Activated T-cell treated with anti-CD3 and anti-CD28 coated beads for 24 hours (primary cell): ENCODE data around the gene MEIS3.
"Not testable (repeated sequence)": the region's sequence is repeated elsewhere in the genome, so short reads cannot be mapped to it uniquely, and the experiment has no call there.

Experiments
- DNase-seq: peaks from one replicate; pipeline ENCODE4 v3.0.0-alpha.2; 2020; ENCODE audit warnings: low read depth

Gene MEIS3

DNA sequence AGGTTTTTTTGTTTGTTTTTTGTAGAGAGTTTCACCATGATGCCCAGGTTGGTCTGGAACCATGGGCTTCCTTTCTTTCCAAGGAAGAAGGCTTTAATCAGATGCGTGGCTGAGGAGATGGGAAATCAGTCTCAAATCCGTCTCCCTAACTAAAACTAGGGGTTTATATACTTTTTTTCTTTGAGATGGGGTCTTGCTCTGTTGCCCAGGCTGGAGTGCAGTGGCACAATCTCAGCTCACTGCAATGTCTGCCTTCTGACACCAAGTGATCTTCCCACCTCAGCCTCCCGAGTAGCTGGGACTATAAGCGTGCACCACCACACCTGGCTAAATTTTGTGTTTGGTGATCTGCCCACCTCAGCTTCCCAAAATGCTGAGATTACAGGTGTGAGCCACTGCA, 34.8 kb downstream of the MEIS3 start:
- not testable (repeated sequence) for DNase-seq

GRCh38 chr19:47383890-47384289, 35.4 kb downstream of the MEIS3 start:
- not testable (repeated sequence) for DNase-seq

- DNase-seq = no peak
Observed at GRCh38 chr19:47381653-47382279, 37.6 kb downstream of the MEIS3 start.

GRCh38 chr19:47381121-47381520, 38.2 kb downstream of the MEIS3 start:
- no peak for DNase-seq

DNA sequence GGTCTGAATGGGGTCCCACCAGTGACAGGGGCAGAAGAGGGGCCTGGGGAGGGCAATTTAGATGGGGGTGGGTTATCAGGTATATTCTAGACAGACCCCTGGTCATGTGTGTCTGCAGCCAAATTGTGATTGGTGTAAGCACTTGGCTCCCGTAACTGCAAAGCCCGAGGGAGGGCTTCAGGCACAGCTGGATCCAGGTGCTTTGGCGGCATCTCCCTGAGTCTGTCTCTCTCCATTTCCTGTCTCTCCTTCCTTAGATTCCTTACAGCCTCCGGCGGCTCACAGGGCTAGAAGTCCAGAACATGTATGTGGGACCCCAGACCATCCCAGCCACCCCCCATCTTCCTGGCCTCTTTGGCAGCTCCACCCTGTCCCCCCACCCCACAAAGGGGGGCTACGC, 38.8 kb downstream of the MEIS3 start:
- no peak for DNase-seq

- DNase-seq = no peak
Observed at GRCh38 chr19:47379381-47379938, 39.9 kb downstream of the MEIS3 start.

DNA sequence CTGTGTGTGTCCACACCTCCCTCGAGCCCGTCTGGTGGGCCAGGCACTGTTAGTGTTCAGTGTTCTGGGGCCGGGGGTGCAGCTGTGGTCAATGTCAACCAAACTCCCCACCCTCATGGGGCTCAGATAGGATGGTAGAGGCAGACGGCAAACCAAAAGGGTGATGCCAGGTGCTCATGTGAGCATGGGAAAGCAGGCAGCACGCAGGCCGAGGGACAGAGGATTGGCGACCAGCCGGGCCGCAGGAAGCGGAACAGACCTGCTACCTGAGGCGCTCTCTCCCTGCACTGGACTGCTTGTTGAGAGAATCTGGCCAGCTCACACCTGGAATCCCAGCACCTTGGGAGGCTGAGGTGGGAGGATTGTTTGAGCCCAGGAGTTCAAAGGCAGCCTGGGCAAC, 41.1 kb downstream of the MEIS3 start:
- DNase-seq = no peak

- DNase-seq = no peak
Observed at GRCh38 chr19:47377801-47378200, 41.5 kb downstream of the MEIS3 start.

DNA sequence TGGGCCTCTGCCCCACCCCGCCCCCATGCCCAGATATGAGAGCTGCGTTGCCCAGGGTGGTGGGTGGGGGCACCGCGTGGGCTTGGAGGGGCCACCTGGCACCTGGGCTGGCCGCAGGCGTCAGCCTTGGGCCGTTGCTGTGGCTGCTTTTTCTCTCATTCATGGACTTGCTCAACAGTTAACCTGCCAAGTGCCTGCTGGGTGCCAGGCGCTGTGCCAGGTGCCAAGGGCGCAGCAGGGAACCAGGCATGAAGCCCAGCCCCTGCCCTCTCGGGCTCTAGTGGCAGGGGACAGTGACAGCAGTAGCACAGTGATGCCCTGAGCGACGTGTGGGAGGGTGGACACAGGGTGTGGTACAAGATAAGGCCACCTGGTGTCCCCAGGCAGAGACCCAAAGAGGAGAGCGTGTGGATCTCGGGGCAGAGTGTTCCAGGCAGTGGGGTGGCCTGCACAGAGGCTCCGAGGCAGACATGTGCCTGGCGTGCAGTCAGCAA, 42.1 kb downstream of the MEIS3 start:
- DNase-seq = no peak

GRCh38 chr19:47376589-47377144, 42.7 kb downstream of the MEIS3 start:
- no peak for DNase-seq

GRCh38 chr19:47375694-47376588, 43.4 kb downstream of the MEIS3 start:
- DNase-seq = no peak

- DNase-seq = no peak
Observed at GRCh38 chr19:47374876-47375693, 44.2 kb downstream of the MEIS3 start.

GRCh38 chr19:47373246-47374240, 45.8 kb downstream of the MEIS3 start:
- DNase-seq = no peak

DNA sequence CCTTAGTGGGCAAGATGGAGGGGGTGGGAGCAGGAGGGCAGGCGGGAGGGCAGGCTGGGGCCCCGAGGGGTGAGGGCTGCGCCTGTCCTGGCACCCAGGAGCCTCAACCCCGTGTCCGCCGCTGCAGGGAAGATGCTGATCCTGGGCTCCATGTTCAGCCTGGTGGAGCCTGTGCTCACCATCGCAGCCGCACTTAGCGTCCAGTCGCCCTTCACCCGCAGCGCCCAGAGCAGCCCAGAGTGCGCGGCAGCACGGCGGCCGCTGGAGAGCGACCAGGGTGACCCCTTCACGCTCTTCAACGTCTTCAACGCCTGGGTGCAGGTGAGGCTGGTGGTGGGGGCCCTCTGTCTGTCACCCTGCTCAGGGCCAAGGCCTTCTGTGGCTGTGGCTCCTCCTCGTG, 46.7 kb downstream of the MEIS3 start:
- DNase-seq = no peak

DNA sequence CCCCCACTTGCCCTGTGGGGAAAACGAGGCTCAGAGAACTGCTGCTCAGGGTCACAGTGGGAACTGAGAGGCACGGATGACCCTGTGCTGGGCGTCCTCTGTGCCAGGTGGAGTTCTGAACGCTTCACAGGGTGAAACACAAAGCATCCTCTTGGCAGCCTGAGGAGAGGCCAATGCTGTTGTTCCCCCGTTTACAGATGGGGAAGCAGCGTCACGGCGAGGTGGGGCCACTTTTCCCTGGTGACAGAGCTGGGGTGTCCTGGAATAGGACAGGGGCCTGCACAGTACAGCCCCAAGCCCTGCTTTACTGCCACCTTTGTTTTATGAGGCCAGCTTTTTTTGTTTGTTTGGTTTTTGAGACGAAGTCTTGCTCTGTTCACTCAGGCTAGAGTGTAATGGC, 48.1 kb downstream of the MEIS3 start:
- no peak for DNase-seq

DNA sequence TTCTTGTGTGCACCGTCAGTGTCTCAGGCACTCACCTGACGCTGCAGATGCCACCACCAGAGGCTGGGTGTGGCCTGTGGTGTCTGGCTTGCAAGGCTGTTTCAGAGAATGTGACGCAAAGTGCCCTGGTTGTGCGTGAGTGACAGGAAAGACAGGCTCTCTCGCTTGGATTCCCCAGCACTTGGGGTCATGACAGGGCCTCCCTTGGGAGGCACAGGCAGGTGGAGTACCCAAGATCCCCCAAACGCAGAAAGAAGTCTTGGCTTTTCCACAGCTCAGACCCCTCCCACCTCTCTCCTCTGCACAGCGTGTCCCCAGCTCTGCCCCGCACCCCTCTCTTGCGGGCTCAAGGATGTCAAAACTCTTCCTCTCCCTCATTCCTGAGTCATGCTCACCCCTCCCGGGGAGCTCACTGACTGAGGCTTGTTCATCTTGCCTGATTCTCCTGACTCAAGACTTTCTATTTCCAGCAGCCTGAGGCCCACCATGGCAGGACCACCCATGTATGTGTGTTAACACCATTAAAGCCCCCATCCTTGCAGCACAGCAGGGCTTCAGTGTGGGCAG, 49.2 kb downstream of the MEIS3 start:
- no peak for DNase-seq

- not testable (repeated sequence) for DNase-seq
Observed at GRCh38 chr19:47365455-47365854, 53.9 kb downstream of the MEIS3 start.

DNA sequence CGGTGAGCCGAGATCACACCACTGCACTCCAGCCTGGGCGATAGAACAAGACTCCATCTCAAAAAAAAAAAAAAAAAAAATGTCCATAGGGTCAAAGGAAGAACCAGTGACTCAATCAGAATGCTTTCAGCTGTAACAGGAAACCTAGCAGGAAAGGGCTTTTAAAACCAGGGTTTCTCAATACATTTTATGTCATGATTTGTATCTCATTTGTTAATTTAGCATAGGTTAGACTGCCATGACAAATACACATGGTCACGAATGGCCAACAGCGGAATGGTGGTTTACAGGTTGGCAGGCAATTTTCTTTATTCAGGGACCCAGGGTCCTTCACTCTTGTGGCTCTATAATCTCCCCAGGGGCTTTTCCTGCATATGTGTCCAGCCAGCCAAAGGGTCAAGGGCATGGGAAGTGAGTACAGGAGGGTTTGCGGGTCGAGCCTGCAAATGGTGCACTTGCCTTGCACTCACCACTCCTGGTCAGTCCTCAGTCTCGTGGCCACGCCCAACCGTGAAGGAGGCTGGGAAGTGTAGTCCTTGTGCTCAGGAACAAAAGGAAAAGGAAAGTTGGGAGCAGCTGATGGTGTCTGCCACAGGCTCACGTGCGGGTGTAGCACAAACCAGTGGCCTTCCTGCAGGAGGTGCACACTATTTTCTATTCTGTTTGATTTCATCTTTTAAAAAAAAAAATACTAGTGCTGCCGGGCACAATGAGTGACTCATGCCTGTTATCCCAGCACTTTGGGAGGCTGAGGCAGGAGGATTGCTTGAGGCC, 55.4 kb downstream of the MEIS3 start:
- DNase-seq = no peak

DNA sequence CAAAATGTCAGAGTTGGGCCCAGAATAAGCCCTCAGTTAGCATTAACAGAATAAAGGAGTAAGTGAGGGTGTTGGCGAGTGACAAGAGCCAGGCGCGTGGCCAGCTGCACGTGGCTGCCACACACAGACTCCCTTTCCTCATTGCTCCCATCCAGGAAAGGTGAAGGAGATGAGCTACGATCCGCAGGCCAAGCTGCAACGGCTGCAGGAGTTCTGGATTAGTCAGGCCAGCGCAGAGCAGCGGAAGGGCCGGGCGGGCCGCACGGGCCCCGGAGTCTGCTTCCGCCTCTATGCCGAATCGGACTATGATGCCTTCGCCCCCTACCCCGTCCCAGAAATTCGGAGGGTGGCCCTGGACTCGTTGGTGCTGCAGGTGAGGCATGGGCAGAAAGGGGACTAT, 57.0 kb downstream of the MEIS3 start:
- DNase-seq = no peak
